Neural cell (in vitro differentiated cells): Measurements from ENCODE around the gene HSDL2.

Experiments
- EP300 ChIP-seq: fragments of 450-650 bp; conservative IDR thresholded peaks from 2 replicates; pipeline ENCODE4 v1.6.1; 2014; ENCODE audit warnings: antibody characterized with exemption, mild to moderate bottlenecking, moderate library complexity; ENCODE audit not compliant: poor library complexity, severe bottlenecking
- EZH2 ChIP-seq: fragments of 200-600, 300-800 bp; shearing (Covaris generic), sonication (generic); IDR thresholded peaks from 2 replicates; pipeline ENCODE4 v1.6.1; 2014; ENCODE audit warnings: antibody characterized with exemption, low read length, borderline replicate concordance, mild to moderate bottlenecking; ENCODE audit not compliant: insufficient read depth, poor library complexity, severe bottlenecking
- TAF1 ChIP-seq: IDR thresholded peaks from 2 replicates; pipeline ENCODE4 v1.6.1; 2012; ENCODE audit warnings: low read depth
- TF ChIP-seq, protein P1 (sequence below): fragments of 450-650 bp; IDR thresholded peaks from 2 replicates; pipeline ENCODE4 v1.5.1; 2014; ENCODE audit warnings: antibody characterized with exemption, mild to moderate bottlenecking, moderate library complexity; ENCODE audit not compliant: poor library complexity, severe bottlenecking

DNA sequence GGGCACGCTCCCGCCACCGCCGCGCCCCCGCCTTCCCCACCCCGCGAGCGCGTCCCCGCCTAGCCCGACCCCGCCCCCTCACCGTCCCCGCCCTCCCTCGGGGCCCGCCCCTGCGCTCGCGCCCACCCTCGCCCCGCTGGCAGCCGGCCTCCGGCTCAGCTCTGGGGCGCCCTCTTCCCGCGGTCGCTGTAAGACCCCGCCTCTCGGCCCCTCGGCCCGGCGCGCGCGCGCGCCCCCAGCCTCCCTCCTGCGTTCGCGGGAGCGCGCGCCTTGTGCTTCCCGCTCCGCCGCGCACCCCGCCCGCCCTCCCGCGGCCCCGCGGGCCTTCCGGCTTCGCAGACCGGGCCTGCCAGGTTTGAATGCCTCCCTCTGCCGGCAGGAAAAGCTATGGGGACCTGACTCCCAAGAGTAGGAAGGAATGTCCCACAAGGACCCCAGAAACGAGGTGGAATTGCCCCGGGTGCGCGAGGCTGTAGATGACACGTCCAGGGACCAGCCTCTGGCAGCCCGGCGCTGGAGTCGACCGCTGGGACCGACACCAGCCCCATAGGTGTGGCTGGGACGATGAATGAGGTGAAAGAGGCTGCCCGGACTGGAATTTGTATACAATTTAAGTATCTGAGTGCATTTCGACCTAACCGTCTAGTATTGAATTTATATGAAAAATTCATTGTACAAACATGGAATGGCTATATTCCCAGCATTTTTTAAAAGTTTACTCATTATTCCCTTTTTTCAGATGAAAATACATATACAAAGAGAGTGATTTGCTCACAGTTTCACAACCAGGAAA lies 46.1 kb upstream of the HSDL2 start:
- TF ChIP-seq, protein P1, sequence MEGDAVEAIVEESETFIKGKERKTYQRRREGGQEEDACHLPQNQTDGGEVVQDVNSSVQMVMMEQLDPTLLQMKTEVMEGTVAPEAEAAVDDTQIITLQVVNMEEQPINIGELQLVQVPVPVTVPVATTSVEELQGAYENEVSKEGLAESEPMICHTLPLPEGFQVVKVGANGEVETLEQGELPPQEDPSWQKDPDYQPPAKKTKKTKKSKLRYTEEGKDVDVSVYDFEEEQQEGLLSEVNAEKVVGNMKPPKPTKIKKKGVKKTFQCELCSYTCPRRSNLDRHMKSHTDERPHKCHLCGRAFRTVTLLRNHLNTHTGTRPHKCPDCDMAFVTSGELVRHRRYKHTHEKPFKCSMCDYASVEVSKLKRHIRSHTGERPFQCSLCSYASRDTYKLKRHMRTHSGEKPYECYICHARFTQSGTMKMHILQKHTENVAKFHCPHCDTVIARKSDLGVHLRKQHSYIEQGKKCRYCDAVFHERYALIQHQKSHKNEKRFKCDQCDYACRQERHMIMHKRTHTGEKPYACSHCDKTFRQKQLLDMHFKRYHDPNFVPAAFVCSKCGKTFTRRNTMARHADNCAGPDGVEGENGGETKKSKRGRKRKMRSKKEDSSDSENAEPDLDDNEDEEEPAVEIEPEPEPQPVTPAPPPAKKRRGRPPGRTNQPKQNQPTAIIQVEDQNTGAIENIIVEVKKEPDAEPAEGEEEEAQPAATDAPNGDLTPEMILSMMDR = peak; percentile 74
- TF ChIP-seq EP300 (no peak), TAF1 (no peak), EZH2 (no peak)
